HL-60 (cell line): ENCODE results near the gene MAP3K1.
A peak's percentile ranks its signal among the peaks of the same experiment; 100 is the strongest.
"Not testable (repeated sequence)": the region's sequence is repeated elsewhere in the genome, so short reads cannot be mapped to it uniquely, and the experiment has no call there.

Experiments
- DNase-seq, 2 experiments: peaks; one replicate each; pipeline ENCODE4 v3.0.0-alpha.2; 2010 to 2020; ENCODE audit warnings: low read depth in 1 of 2, low spot score in 1 of 2
- H3K27ac ChIP-seq: fragments of 250-450 bp; sonication (Bioruptor Pico); replicated peaks from 2 replicates; pipeline ENCODE4 v1.5.1; 2020; ENCODE audit warnings: mild to moderate bottlenecking, moderate library complexity
- H3K27me3 ChIP-seq: fragments of 250-450 bp; sonication (Bioruptor Pico); 2 replicates; pipeline ENCODE4 v1.5.1; 2021; ENCODE audit warnings: mild to moderate bottlenecking, moderate library complexity; ENCODE audit not compliant: insufficient read depth, poor library complexity, severe bottlenecking
- H3K4me3 ChIP-seq: replicated peaks from 2 replicates; pipeline ENCODE4 v1.5.1; 2011; ENCODE audit warnings: mild to moderate bottlenecking, control low read depth, low read length; ENCODE audit not compliant: insufficient read depth
- CTCF ChIP-seq: IDR thresholded peaks from one replicate; pipeline ENCODE4 v1.5.1; 2011; ENCODE audit warnings: low read length, control low read depth, inconsistent platforms; ENCODE audit not compliant: insufficient read depth
- GABPA ChIP-seq: IDR thresholded peaks from 2 replicates; pipeline ENCODE4 v1.6.1; 2012; ENCODE audit warnings: low read depth
- POLR2AphosphoS5 ChIP-seq: IDR thresholded peaks from 2 replicates; pipeline ENCODE4 v1.6.1; 2012; ENCODE audit warnings: low read depth
- REST ChIP-seq: IDR thresholded peaks from 2 replicates; pipeline ENCODE4 v1.6.1; 2012; ENCODE audit warnings: low read depth; ENCODE audit not compliant: insufficient replicate concordance
- SPI1 ChIP-seq: IDR thresholded peaks from 2 replicates; pipeline ENCODE4 v1.6.1; 2012; ENCODE audit warnings: low read depth, mild to moderate bottlenecking, borderline replicate concordance

The MAP3K1 gene

GRCh38 chr5:56819060-56819881 lies 3.9 kb downstream of the MAP3K1 start:
- Histone ChIP-seq H3K27me3 (no peaks in the 10 kb centered on the region), H3K4me3 (peak overlapping the region; percentile 20; the same call in 1 of the 2 replicates), H3K27ac (peak overlapping the region; percentile 46)
- TF ChIP-seq REST: no peak
- no peak for TF ChIP-seq POLR2AphosphoS5
- no peak for TF ChIP-seq CTCF
- TF ChIP-seq GABPA: no peak
- TF ChIP-seq SPI1: no peak
- DNase-seq: no peak

- not testable (repeated sequence) for H3K27ac ChIP-seq, DNase-seq, H3K27me3 ChIP-seq, H3K4me3 ChIP-seq
These were observed 6.5 kb downstream of the MAP3K1 start for GRCh38 chr5:56821868-56822267.

GRCh38 chr5:56822981-56823380 lies 7.6 kb downstream of the MAP3K1 start:
- no peak overlapping the region for H3K27ac ChIP-seq
- no peaks in the 10 kb centered on the region for H3K27me3 ChIP-seq
- no peak overlapping the region for H3K4me3 ChIP-seq
- no peak for DNase-seq
- TF ChIP-seq SPI1: no peak
- TF ChIP-seq CTCF: no peak
- TF ChIP-seq POLR2AphosphoS5: no peak
- TF ChIP-seq GABPA: no peak

GRCh38 chr5:56824019-56824418 lies 8.7 kb downstream of the MAP3K1 start:
- Histone ChIP-seq H3K4me3 (no peak overlapping the region), H3K27me3 (no peaks in the 10 kb centered on the region), H3K27ac (no peak overlapping the region)
- TF ChIP-seq CTCF (no peak), GABPA (no peak), POLR2AphosphoS5 (no peak), SPI1 (no peak), REST (no peak)
- DNase-seq: no peak
